Astrocyte (in vitro differentiated cells and primary cell): ENCODE data around the gene CD48.

Experiments
- CTCF ChIP-seq: IDR thresholded peaks from 2 replicates; pipeline ENCODE4 v1.5.1; 2011; ENCODE audit warnings: low read depth, mild to moderate bottlenecking, inconsistent platforms, low read length, moderate library complexity; ENCODE audit not compliant: insufficient read depth
- EZH2 ChIP-seq: IDR thresholded peaks from 2 replicates; pipeline ENCODE4 v1.6.1; 2012; ENCODE audit warnings: mild to moderate bottlenecking, low read length, inconsistent platforms; ENCODE audit not compliant: insufficient read depth

GRCh38 chr1:160756849-160757201 is 45.2 kb upstream of the CD48 start:
- TF ChIP-seq CTCF (no peak), EZH2 (no peak)
